IPS-11a (cell line): Measurements from ENCODE around the gene ADH1B.
"Not testable (repeated sequence)": the region's sequence is repeated elsewhere in the genome, so short reads cannot be mapped to it uniquely, and the experiment has no call there.

ENCODE experiments used
- H3K4me3 ChIP-seq: one replicate; pipeline ENCODE4 v1.5.1; 2013; ENCODE audit warnings: low read depth, low read length, control low read depth

Gene ADH1B

GRCh38 chr4:99321241-99322191, at the start of gene ADH1B:
TSS of gene ADH1B (minus strand) at chr4:99321401. CDS start at chr4:99321331, 70 bp downstream.
- H3K4me3 ChIP-seq: no peak within 1 kb of the TSS

GRCh38 chr4:99367817-99368216, 46.6 kb upstream of the ADH1B start:
- not testable (repeated sequence) for H3K4me3 ChIP-seq

- no peak overlapping the region for H3K4me3 ChIP-seq
Observed at GRCh38 chr4:99366491-99366890, 45.3 kb upstream of the ADH1B start.

- no peak overlapping the region for H3K4me3 ChIP-seq
Observed at GRCh38 chr4:99362768-99363167, 41.6 kb upstream of the ADH1B start.

GRCh38 chr4:99361899-99362275, 40.7 kb upstream of the ADH1B start:
- H3K4me3 ChIP-seq: no peak overlapping the region

- H3K4me3 ChIP-seq: no peak overlapping the region
Observed at GRCh38 chr4:99361268-99361898, 40.2 kb upstream of the ADH1B start.

GRCh38 chr4:99359480-99360204, 38.4 kb upstream of the ADH1B start:
- H3K4me3 ChIP-seq: no peak overlapping the region

- H3K4me3 ChIP-seq: no peak overlapping the region
Observed at GRCh38 chr4:99357948-99358347, 36.7 kb upstream of the ADH1B start.

- no peak overlapping the region for H3K4me3 ChIP-seq
Observed at GRCh38 chr4:99356992-99357391, 35.8 kb upstream of the ADH1B start.

- H3K4me3 ChIP-seq: not testable (repeated sequence)
Observed at GRCh38 chr4:99356149-99356548, 34.9 kb upstream of the ADH1B start.

- H3K4me3 ChIP-seq: no peak within 1 kb of the TSS
Observed at GRCh38 chr4:99352602-99353537, 31.7 kb upstream of the ADH1B start, which contains the start of gene ADH1C. TSS of gene ADH1C (minus strand) at chr4:99352746. CDS start at chr4:99352675, 71 bp downstream.

- no peak overlapping the region for H3K4me3 ChIP-seq
Observed at GRCh38 chr4:99351487-99351886, 30.3 kb upstream of the ADH1B start.

GRCh38 chr4:99349338-99349737, 28.1 kb upstream of the ADH1B start:
- no peak overlapping the region for H3K4me3 ChIP-seq

GRCh38 chr4:99342624-99343023, 21.4 kb upstream of the ADH1B start:
- H3K4me3 ChIP-seq: not testable (repeated sequence)

GRCh38 chr4:99341426-99341825, 20.2 kb upstream of the ADH1B start:
- no peak overlapping the region for H3K4me3 ChIP-seq

GRCh38 chr4:99339172-99339571, 18.0 kb upstream of the ADH1B start:
- no peak overlapping the region for H3K4me3 ChIP-seq

- H3K4me3 ChIP-seq: no peak overlapping the region
Observed at GRCh38 chr4:99336553-99336952, 15.4 kb upstream of the ADH1B start.

GRCh38 chr4:99334880-99335279, 13.7 kb upstream of the ADH1B start:
- no peak overlapping the region for H3K4me3 ChIP-seq

GRCh38 chr4:99330648-99331047, 9.4 kb upstream of the ADH1B start:
- no peak overlapping the region for H3K4me3 ChIP-seq

GRCh38 chr4:99329876-99330275, 8.7 kb upstream of the ADH1B start:
- no peak overlapping the region for H3K4me3 ChIP-seq
